ENCODE measurements around the gene DUSP22. TPM values are rescaled to one million over a fixed set of nuclear protein-coding genes. Genes with fewer than 3 reads are reported as not detected.

DUSP22 gene
- total RNA-seq, 1 donor: 37.7 TPM

DNA sequence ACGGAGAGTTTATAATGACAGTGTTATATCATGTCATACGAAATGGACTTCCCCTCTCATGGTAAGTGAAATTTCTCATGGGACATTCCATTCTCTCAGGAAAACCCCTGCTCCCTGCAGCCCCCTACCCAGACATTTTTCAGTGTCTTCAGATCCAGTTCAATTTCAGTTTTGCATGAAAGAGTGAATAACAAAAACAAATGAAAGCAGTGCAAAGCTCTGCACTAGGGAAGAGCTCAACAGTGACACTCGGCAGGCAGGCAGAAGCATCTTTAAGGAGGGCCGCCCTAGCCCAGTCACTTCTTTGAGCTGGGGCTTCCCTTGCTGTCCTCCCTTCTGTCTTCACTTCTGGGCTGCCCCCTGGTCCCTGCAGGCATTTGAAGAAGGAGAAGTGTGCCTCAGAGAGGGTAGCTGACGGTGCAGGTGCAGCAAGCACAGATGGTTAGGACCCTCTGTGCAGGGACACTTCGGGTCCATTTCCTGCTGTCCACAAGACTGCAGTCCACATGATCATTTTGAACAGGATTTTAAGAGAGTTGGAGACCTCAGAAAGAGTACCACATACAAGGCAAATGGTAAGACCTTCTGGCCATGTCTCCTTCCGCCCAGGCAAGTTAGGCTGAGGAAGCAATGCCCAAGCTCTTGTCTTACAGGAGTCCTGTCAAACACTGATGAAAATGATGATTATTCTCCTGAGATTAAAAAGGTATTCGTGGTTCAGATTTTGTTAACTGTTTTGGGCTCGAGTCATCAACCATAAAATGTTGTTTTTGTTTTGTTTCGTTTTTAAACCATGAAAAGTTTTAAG lies 5.4 kb upstream of the DUSP22 start:
- Histone ChIP-seq H3K4me1 (ENCODE audit: insufficient read depth, low read length) (peaks cover 59% of the 10 kb centered on the region), H3K4me3 (ENCODE audit: low read length) (no peak overlapping the region), H3K27me3 (ENCODE audit: insufficient read depth, low read length) (no peaks in the 10 kb centered on the region), H3K9me3 (ENCODE audit: low read depth, low read length) (no peaks in the 10 kb centered on the region)

DNA sequence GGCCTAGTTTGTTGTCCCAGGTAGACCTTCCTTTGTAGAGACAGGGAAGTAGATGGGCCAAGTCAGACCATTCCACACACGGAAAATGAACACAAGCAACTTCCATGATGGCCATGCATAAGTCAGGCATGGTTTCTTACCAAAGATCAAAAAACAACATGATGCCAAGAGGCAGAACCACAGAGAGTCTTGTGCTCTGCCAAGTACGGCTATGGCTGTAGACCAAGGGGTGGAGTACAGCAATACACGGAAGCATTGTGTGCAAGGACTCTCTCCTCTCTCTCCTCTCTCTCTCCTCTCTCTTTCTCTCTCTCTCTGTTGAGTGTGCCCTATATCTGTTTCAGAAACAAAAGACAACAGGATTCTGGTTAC lies 4.8 kb upstream of the DUSP22 start:
- Histone ChIP-seq H3K9me3 (ENCODE audit: low read depth, low read length) (no peaks in the 10 kb centered on the region), H3K27me3 (ENCODE audit: insufficient read depth, low read length) (no peaks in the 10 kb centered on the region), H3K4me1 (ENCODE audit: insufficient read depth, low read length) (peaks cover 59% of the 10 kb centered on the region), H3K4me3 (ENCODE audit: low read length) (no peak overlapping the region)

GRCh38 chr6:288866-289265 lies 3.4 kb upstream of the DUSP22 start:
- Histone ChIP-seq H3K4me3 (ENCODE audit: low read length) (no peak overlapping the region), H3K27me3 (ENCODE audit: insufficient read depth, low read length) (no peaks in the 10 kb centered on the region), H3K9me3 (ENCODE audit: low read depth, low read length) (no peaks in the 10 kb centered on the region), H3K4me1 (ENCODE audit: insufficient read depth, low read length) (peaks cover 71% of the 10 kb centered on the region)

GRCh38 chr6:290111-290922 lies 2.0 kb upstream of the DUSP22 start:
- no peak overlapping the region for H3K4me3 ChIP-seq (ENCODE audit: low read length)
- peaks cover 85% of the 10 kb centered on the region for H3K4me1 ChIP-seq (ENCODE audit: insufficient read depth, low read length)
- H3K27me3 ChIP-seq (ENCODE audit: insufficient read depth, low read length): no peaks in the 10 kb centered on the region
- no peaks in the 10 kb centered on the region for H3K9me3 ChIP-seq (ENCODE audit: low read depth, low read length)

- Histone ChIP-seq H3K9me3 (ENCODE audit: low read depth, low read length) (no peaks in the 10 kb centered on the region), H3K27me3 (ENCODE audit: insufficient read depth, low read length) (no peaks in the 10 kb centered on the region), H3K4me1 (ENCODE audit: insufficient read depth, low read length) (peaks cover 89% of the 10 kb centered on the region), H3K4me3 (ENCODE audit: low read length) (peak overlapping the region; percentile 51)
Measured at GRCh38 chr6:291204-291696, 1.0 kb upstream of the DUSP22 start.

GRCh38 chr6:292506-293192 lies 362 bp downstream of the DUSP22 start:
- H3K4me1 ChIP-seq (ENCODE audit: insufficient read depth, low read length): peaks cover 90% of the 10 kb centered on the region
- H3K4me3 ChIP-seq (ENCODE audit: low read length): peak overlapping the region; percentile 51
- H3K27me3 ChIP-seq (ENCODE audit: insufficient read depth, low read length): no peaks in the 10 kb centered on the region
- no peaks in the 10 kb centered on the region for H3K9me3 ChIP-seq (ENCODE audit: low read depth, low read length)

GRCh38 chr6:293193-294174 lies 1.2 kb downstream of the DUSP22 start:
- Histone ChIP-seq H3K4me3 (ENCODE audit: low read length) (peak overlapping the region; percentile 51), H3K4me1 (ENCODE audit: insufficient read depth, low read length) (peaks cover 90% of the 10 kb centered on the region), H3K27me3 (ENCODE audit: insufficient read depth, low read length) (no peaks in the 10 kb centered on the region), H3K9me3 (ENCODE audit: low read depth, low read length) (no peaks in the 10 kb centered on the region)

DNA sequence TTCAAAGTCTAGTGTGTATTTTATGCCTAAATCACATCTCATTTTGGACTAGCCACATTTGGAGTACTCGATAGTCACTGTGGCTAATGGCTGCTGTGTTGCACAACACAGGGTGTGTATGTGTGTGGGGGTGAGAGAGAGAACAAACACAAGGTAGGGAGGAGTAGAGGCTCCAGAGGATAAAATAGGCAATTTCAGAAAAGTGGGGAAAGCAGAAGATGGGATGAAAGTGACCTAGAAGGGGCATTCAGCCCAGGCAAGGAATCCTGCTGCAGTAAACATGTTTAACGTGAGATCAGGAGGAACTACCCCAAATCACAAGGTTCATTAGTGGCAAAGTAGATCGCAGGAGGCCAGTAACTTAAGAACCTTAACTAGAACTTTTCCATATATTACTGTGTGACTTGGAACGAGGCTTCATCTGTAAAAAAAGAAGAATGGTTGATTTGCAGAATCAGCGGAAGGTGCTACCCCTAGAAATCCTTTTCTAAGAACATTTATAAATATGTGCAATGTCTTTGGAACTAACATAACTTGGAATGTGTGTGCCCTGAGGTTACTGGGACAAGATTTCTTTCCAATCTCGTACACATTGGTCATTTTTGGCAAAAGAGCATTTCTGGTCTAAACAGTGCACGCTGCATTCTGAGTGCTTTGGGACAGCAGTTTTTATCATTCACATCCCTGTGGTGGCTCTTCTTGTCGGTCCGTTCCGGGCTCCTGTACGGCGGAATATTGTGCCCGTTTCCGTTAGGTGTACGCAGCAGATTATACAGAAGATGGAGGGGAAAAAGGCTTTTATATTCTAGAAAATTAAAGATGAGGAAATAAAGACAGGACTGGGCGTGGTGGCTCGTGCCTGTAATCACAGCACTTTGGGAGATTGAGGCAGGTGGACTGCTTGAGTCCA lies 2.6 kb downstream of the DUSP22 start:
- Histone ChIP-seq H3K9me3 (ENCODE audit: low read depth, low read length) (no peaks in the 10 kb centered on the region), H3K4me1 (ENCODE audit: insufficient read depth, low read length) (peaks cover 90% of the 10 kb centered on the region), H3K4me3 (ENCODE audit: low read length) (no peak overlapping the region), H3K27me3 (ENCODE audit: insufficient read depth, low read length) (no peaks in the 10 kb centered on the region)

DNA sequence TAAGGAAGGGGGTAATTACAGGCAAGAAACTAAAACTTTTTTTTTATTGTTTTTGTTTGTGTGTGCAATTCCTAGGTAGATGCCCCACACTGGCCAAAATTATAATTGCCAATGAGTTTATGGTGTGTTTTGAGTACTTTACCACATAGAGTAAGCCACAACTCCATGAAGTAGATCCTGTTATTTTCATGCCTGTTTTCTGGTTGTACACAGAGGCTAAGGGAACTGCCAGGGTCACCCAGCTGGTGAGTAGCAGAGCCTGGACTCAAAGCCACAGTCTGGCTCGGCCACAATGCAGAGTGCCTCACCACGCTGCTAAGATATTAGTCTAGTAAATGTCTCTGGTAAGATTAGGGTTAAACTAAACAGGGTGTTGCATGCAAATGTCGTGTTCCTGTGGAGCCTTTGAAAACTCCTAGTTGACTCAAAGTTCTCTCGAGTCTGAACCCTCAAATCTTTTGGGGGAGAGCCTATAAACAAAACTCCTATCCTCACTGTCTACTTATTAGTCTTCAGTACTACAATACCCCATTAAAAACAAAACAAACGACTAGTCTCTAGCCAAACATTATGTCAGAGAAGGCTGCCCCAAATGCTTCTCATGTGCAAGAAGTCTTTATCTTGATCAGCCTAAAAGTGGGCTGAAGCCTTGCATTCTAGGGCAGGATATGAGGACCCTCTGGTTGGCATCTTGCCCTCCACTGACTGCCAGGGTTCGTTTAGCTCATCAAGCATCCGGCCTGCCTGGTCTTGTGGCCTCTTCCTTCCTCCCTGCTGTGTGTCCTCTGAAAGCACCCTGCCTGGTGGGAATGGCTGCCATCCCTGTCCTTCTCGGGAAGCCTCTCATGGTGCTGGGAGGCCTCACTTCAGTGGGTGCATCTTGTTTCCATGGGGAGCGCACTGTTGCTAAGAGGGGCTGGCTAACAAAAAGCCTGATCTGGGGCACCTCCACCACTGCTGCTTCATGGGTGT lies 4.2 kb downstream of the DUSP22 start:
- Histone ChIP-seq H3K4me3 (ENCODE audit: low read length) (no peak overlapping the region), H3K4me1 (ENCODE audit: insufficient read depth, low read length) (peaks cover 82% of the 10 kb centered on the region), H3K27me3 (ENCODE audit: insufficient read depth, low read length) (no peaks in the 10 kb centered on the region)

GRCh38 chr6:297571-298232 lies 5.4 kb downstream of the DUSP22 start:
- peaks cover 79% of the 10 kb centered on the region for H3K4me1 ChIP-seq (ENCODE audit: insufficient read depth, low read length)
- H3K4me3 ChIP-seq (ENCODE audit: low read length): no peak overlapping the region
- H3K27me3 ChIP-seq (ENCODE audit: insufficient read depth, low read length): no peaks in the 10 kb centered on the region
- H3K9me3 ChIP-seq (ENCODE audit: low read depth, low read length): no peaks in the 10 kb centered on the region

More for the DNA sequence above, 4.2 kb downstream of the DUSP22 start:
- H3K9me3 ChIP-seq (ENCODE audit: low read depth, low read length): no peaks in the 10 kb centered on the region

GRCh38 chr6:298233-299103 lies 6.2 kb downstream of the DUSP22 start:
- H3K9me3 ChIP-seq (ENCODE audit: low read depth, low read length): no peaks in the 10 kb centered on the region
- no peaks in the 10 kb centered on the region for H3K27me3 ChIP-seq (ENCODE audit: insufficient read depth, low read length)
- H3K4me3 ChIP-seq (ENCODE audit: low read length): no peak overlapping the region
- H3K4me1 ChIP-seq (ENCODE audit: insufficient read depth, low read length): peaks cover 71% of the 10 kb centered on the region

Measured in mononuclear cell (primary cell).